Natural killer cell (primary cell): ENCODE measurements around the gene NME9. TPM values are rescaled to one million over a fixed set of nuclear protein-coding genes. Genes with fewer than 3 reads are reported as not detected.

ENCODE experiments used
- ATAC-seq, 3 donors: fragments of 150-1000 bp in 2 of 3; fragments of 200-7000 bp in 1 of 3; cut with Tn5 transposase; 1 replicate in 1 of 3; 2 replicates in 2 of 3; pipeline ENCODE4 v1.10.0; 2021; ENCODE audit warnings: mild to moderate bottlenecking in 2 of 3, moderate library complexity in 2 of 3
- DNase-seq, 2 donors: peaks; one replicate each; pipeline versions ENCODE4 v3.0.0 to v3.0.0-alpha.2; 2013 to 2021; ENCODE audit warnings: mixed read lengths in 1 of 2
- H3K27ac ChIP-seq: one replicate; pipeline ENCODE4 v1.5.1; 2013; ENCODE audit warnings: mild to moderate bottlenecking, low read length
- H3K27me3 ChIP-seq: one replicate; pipeline ENCODE4 v1.6.1; 2013; ENCODE audit warnings: low read length; ENCODE audit not compliant: control insufficient read depth, insufficient read depth
- H3K36me3 ChIP-seq: one replicate; pipeline ENCODE4 v1.6.1; 2013; ENCODE audit warnings: low read length; ENCODE audit not compliant: control insufficient read depth, insufficient read depth
- H3K4me1 ChIP-seq: one replicate; pipeline ENCODE4 v1.6.1; 2013; ENCODE audit warnings: low read length; ENCODE audit not compliant: control insufficient read depth, insufficient read depth
- H3K4me3 ChIP-seq: one replicate; pipeline ENCODE4 v1.5.1; 2013; ENCODE audit warnings: low read length
- H3K9me3 ChIP-seq: one replicate; pipeline ENCODE4 v1.6.1; 2013; ENCODE audit warnings: low read length; ENCODE audit not compliant: control insufficient read depth, insufficient read depth
- H3K27ac Mint-ChIP-seq, 2 donors: one replicate each; pipeline ENCODE4 v1.8.0; 2022; ENCODE audit warnings: mild to moderate bottlenecking in 2 of 2, mixed read lengths in 2 of 2, moderate library complexity in 1 of 2
- H3K27me3 Mint-ChIP-seq, 2 donors: one replicate each; pipeline ENCODE4 v1.8.0; 2022; ENCODE audit warnings: low read depth in 2 of 2, mixed read lengths in 2 of 2
- H3K36me3 Mint-ChIP-seq: one replicate; pipeline ENCODE4 v1.8.0; 2022; ENCODE audit warnings: mixed read lengths
- H3K4me1 Mint-ChIP-seq, 2 donors: one replicate each; pipeline ENCODE4 v1.8.0; 2022; ENCODE audit warnings: mixed read lengths in 2 of 2
- H3K4me3 Mint-ChIP-seq: one replicate; pipeline ENCODE4 v1.8.0; 2022; ENCODE audit warnings: mild to moderate bottlenecking, moderate library complexity, mixed read lengths
- H3K9me3 Mint-ChIP-seq, 2 donors: one replicate each; pipeline ENCODE4 v1.8.0; 2022; ENCODE audit warnings: mixed read lengths in 2 of 2
- CTCF ChIP-seq: fragments of 200-600 bp; IDR thresholded peaks from one replicate; pipeline ENCODE4 v1.8.0; 2022; ENCODE audit warnings: antibody characterized with exemption
- WGBS: methylation state at CpG from one replicate; pipeline ENCODE4 v1.1.7; 2013; ENCODE audit warnings: missing lambda C conversion rate; ENCODE audit not compliant: insufficient coverage; 5-methylcytosine and 5-hydroxymethylcytosine counted together
- intact Hi-C: fragments of 100-400 bp; cut with micrococcal nuclease; formaldehyde crosslinking; loops from one replicate; pipeline ENCODE4 v1.14.2; 2022
- total RNA-seq, 4 donors: library from RNA; stranded (reverse); fragments of 120-200 nt in 1 of 4; gene quantifications; one replicate each; pipeline versions ENCODE4 v1.2.3 to v1.2.4, GENCODE V29; 2013 to 2022

Gene NME9
- total RNA-seq, 3 donors from 2014 or later (not counting 1 experiment from before 2014, with no cell fraction given), result not detected

- Histone ChIP-seq H3K9me3 (no peaks in the 10 kb centered on the region), H3K4me3 (no peak overlapping the region), H3K4me1 (peaks cover 5% of the 10 kb centered on the region), H3K27me3 (no peaks in the 10 kb centered on the region), H3K27ac (no peak overlapping the region), H3K36me3 (no peaks in the 10 kb centered on the region)
- Mint-ChIP-seq H3K36me3 (no peaks in the 10 kb centered on the region), H3K9me3 (no peaks in the 10 kb centered on the region), H3K27ac (no peak overlapping the region), H3K4me3 (no peak overlapping the region), H3K27me3 (peaks cover 19% of the 10 kb centered on the region in 2 donors), H3K4me1 (peaks cover 0 to 4% of the 10 kb centered on the region in 2 donors)
- no peak for TF ChIP-seq CTCF
- DNase-seq (no peak), ATAC-seq (no peak)
- 65% methylated on average over 5 of the region's 5 CpGs for WGBS
- intact Hi-C loops, result no loop called here
Measured at GRCh38 chr3:138367911-138368310, 38.3 kb upstream of the NME9 start.

- ATAC-seq, result no peak
- H3K27ac ChIP-seq, result no peak overlapping the region
- H3K9me3 Mint-ChIP-seq, result no peaks in the 10 kb centered on the region
Measured at GRCh38 chr3:138367326-138367850, 37.7 kb upstream of the NME9 start.

DNA sequence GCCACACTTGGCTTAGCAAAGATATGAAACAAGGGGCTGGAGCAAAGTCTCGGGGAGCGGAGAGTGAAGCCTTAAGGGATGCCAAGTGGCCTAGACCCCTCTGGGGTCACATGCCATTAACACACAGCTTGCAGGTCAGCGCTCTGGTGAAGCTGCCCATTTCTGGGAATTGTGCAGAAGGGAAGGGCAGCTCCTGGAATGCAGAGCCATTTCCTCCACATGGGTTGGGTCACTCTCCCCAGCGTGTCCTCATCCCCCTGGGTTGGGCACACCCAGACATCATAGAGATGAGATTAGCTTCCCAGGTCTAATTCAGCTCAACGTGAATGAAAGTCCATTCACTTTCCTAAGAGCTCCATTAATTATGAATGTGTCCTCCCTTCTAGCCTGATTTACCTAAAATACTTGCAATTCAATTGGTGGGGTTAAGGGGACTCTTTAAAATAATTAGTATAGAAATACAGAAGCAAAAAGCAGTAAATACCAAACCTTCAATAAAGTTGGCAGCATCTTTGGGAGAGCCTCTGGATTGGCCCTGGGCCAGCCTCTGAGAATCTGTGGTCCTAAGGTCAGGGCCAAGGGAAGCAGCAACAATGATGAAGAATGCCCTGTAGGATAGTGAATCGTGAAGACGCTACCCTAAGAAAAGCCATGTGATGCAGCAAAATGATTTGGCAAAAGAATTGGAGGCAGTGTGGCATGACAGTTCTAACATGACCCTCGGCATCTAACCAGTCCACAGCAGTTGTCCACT lies 36.5 kb upstream of the NME9 start:
- Histone ChIP-seq H3K27ac (no peak overlapping the region), H3K4me1 (peaks cover 5% of the 10 kb centered on the region), H3K9me3 (no peaks in the 10 kb centered on the region), H3K27me3 (no peaks in the 10 kb centered on the region), H3K36me3 (no peaks in the 10 kb centered on the region), H3K4me3 (no peak overlapping the region)
- Mint-ChIP-seq H3K36me3 (no peaks in the 10 kb centered on the region), H3K27me3 (peaks cover 8 to 11% of the 10 kb centered on the region in 2 donors), H3K27ac (no peak overlapping the region), H3K4me1 (peaks cover 0 to 4% of the 10 kb centered on the region in 2 donors), H3K9me3 (no peaks in the 10 kb centered on the region), H3K4me3 (no peak overlapping the region)
- 85% methylated on average over 8 of the region's 8 CpGs for WGBS
- intact Hi-C loops, result no loop called here
- ATAC-seq (no peak), DNase-seq (no peak)
- no peak for TF ChIP-seq CTCF

More at GRCh38 chr3:138367326-138367850, 37.7 kb upstream of the NME9 start:
- no peak overlapping the region for H3K27ac Mint-ChIP-seq
- WGBS, result 91% methylated on average over 7 of the region's 7 CpGs
- Histone ChIP-seq H3K9me3 (no peaks in the 10 kb centered on the region), H3K36me3 (no peaks in the 10 kb centered on the region), H3K4me3 (no peak overlapping the region), H3K27me3 (no peaks in the 10 kb centered on the region), H3K4me1 (peaks cover 5% of the 10 kb centered on the region)
- no peak for TF ChIP-seq CTCF
- peaks cover 17 to 19% of the 10 kb centered on the region in 2 donors for H3K27me3 Mint-ChIP-seq
- intact Hi-C loops, result no loop called here
- DNase-seq, result no peak
- H3K36me3 Mint-ChIP-seq, result no peaks in the 10 kb centered on the region
- H3K4me1 Mint-ChIP-seq, result peaks cover 0 to 4% of the 10 kb centered on the region in 2 donors
- no peak overlapping the region for H3K4me3 Mint-ChIP-seq
